ENCODE data around the gene DNER.
"Not testable (repeated sequence)": the region's sequence is repeated elsewhere in the genome, so short reads cannot be mapped to it uniquely, and the experiment has no call there.

Gene DNER

GRCh38 chr2:229634601-229635370 lies 79.6 kb downstream of the DNER start:
- H3K27ac ChIP-seq (ENCODE audit: insufficient read depth, low read length, poor library complexity, severe bottlenecking) = no peak overlapping the region
- no peaks in the 10 kb centered on the region for H3K27me3 ChIP-seq (replicated peaks; ENCODE audit: control insufficient read depth, insufficient read depth, low read length, poor library complexity, severe bottlenecking)
- no peak overlapping the region for H3K4me3 ChIP-seq (ENCODE audit: insufficient read depth, low read depth, low read length, poor library complexity, severe bottlenecking)
- no peaks in the 10 kb centered on the region for H3K4me1 ChIP-seq (ENCODE audit: control insufficient read depth, insufficient read depth, low read length, poor library complexity, severe bottlenecking)
- H3K36me3 ChIP-seq (ENCODE audit: control insufficient read depth, insufficient read depth, low read length) = no peaks in the 10 kb centered on the region
- DNase-seq = no peak
- H3K9me3 ChIP-seq (ENCODE audit: control insufficient read depth, low read length) = no peaks in the 10 kb centered on the region

- no peak overlapping the region for H3K27ac ChIP-seq (ENCODE audit: insufficient read depth, low read length, poor library complexity, severe bottlenecking)
- no peak overlapping the region for H3K4me3 ChIP-seq (ENCODE audit: insufficient read depth, low read depth, low read length, poor library complexity, severe bottlenecking)
- H3K36me3 ChIP-seq (ENCODE audit: control insufficient read depth, insufficient read depth, low read length) = no peaks in the 10 kb centered on the region
- no peaks in the 10 kb centered on the region for H3K4me1 ChIP-seq (ENCODE audit: control insufficient read depth, insufficient read depth, low read length, poor library complexity, severe bottlenecking)
- H3K9me3 ChIP-seq (ENCODE audit: control insufficient read depth, low read length) = no peaks in the 10 kb centered on the region
- no peak for DNase-seq
- H3K27me3 ChIP-seq (replicated peaks; ENCODE audit: control insufficient read depth, insufficient read depth, low read length, poor library complexity, severe bottlenecking) = no peaks in the 10 kb centered on the region
Observed at GRCh38 chr2:229633556-229633955, 80.8 kb downstream of the DNER start.

- H3K27ac ChIP-seq (ENCODE audit: insufficient read depth, low read length, poor library complexity, severe bottlenecking) = no peak overlapping the region
- H3K9me3 ChIP-seq (ENCODE audit: control insufficient read depth, low read length) = no peaks in the 10 kb centered on the region
- no peak for DNase-seq
- no peak overlapping the region for H3K4me3 ChIP-seq (ENCODE audit: insufficient read depth, low read depth, low read length, poor library complexity, severe bottlenecking)
- H3K36me3 ChIP-seq (ENCODE audit: control insufficient read depth, insufficient read depth, low read length) = no peaks in the 10 kb centered on the region
- H3K4me1 ChIP-seq (ENCODE audit: control insufficient read depth, insufficient read depth, low read length, poor library complexity, severe bottlenecking) = no peaks in the 10 kb centered on the region
- H3K27me3 ChIP-seq (replicated peaks; ENCODE audit: control insufficient read depth, insufficient read depth, low read length, poor library complexity, severe bottlenecking) = no peaks in the 10 kb centered on the region
Observed at GRCh38 chr2:229629039-229629438, 85.3 kb downstream of the DNER start.

GRCh38 chr2:229627728-229628127 lies 86.6 kb downstream of the DNER start:
- Histone ChIP-seq H3K27ac (ENCODE audit: insufficient read depth, low read length, poor library complexity, severe bottlenecking) (no peak overlapping the region), H3K9me3 (ENCODE audit: control insufficient read depth, low read length) (no peaks in the 10 kb centered on the region), H3K4me3 (ENCODE audit: insufficient read depth, low read depth, low read length, poor library complexity, severe bottlenecking) (no peak overlapping the region), H3K27me3 (replicated peaks; ENCODE audit: control insufficient read depth, insufficient read depth, low read length, poor library complexity, severe bottlenecking) (no peaks in the 10 kb centered on the region), H3K4me1 (ENCODE audit: control insufficient read depth, insufficient read depth, low read length, poor library complexity, severe bottlenecking) (no peaks in the 10 kb centered on the region), H3K36me3 (ENCODE audit: control insufficient read depth, insufficient read depth, low read length) (no peaks in the 10 kb centered on the region)
- DNase-seq = no peak

- no peaks in the 10 kb centered on the region for H3K27me3 ChIP-seq (replicated peaks; ENCODE audit: control insufficient read depth, insufficient read depth, low read length, poor library complexity, severe bottlenecking)
Observed at GRCh38 chr2:229622495-229623355, 91.6 kb downstream of the DNER start.

GRCh38 chr2:229620759-229621158 lies 93.6 kb downstream of the DNER start:
- Histone ChIP-seq H3K36me3 (ENCODE audit: control insufficient read depth, insufficient read depth, low read length) (no peaks in the 10 kb centered on the region), H3K9me3 (ENCODE audit: control insufficient read depth, low read length) (no peaks in the 10 kb centered on the region), H3K27me3 (replicated peaks; ENCODE audit: control insufficient read depth, insufficient read depth, low read length, poor library complexity, severe bottlenecking) (no peaks in the 10 kb centered on the region), H3K4me3 (ENCODE audit: insufficient read depth, low read depth, low read length, poor library complexity, severe bottlenecking) (no peak overlapping the region), H3K27ac (ENCODE audit: insufficient read depth, low read length, poor library complexity, severe bottlenecking) (no peak overlapping the region), H3K4me1 (ENCODE audit: control insufficient read depth, insufficient read depth, low read length, poor library complexity, severe bottlenecking) (no peaks in the 10 kb centered on the region)
- DNase-seq = no peak

More at GRCh38 chr2:229622495-229623355, 91.6 kb downstream of the DNER start:
- no peak overlapping the region for H3K4me3 ChIP-seq (ENCODE audit: insufficient read depth, low read depth, low read length, poor library complexity, severe bottlenecking)
- no peaks in the 10 kb centered on the region for H3K36me3 ChIP-seq (ENCODE audit: control insufficient read depth, insufficient read depth, low read length)
- H3K4me1 ChIP-seq (ENCODE audit: control insufficient read depth, insufficient read depth, low read length, poor library complexity, severe bottlenecking) = no peaks in the 10 kb centered on the region
- H3K27ac ChIP-seq (ENCODE audit: insufficient read depth, low read length, poor library complexity, severe bottlenecking) = no peak overlapping the region
- no peak for DNase-seq
- H3K9me3 ChIP-seq (ENCODE audit: control insufficient read depth, low read length) = no peaks in the 10 kb centered on the region

- Histone ChIP-seq H3K9me3 (ENCODE audit: control insufficient read depth, low read length) (no peaks in the 10 kb centered on the region), H3K27ac (ENCODE audit: insufficient read depth, low read length, poor library complexity, severe bottlenecking) (no peak overlapping the region), H3K36me3 (ENCODE audit: control insufficient read depth, insufficient read depth, low read length) (no peaks in the 10 kb centered on the region), H3K4me1 (ENCODE audit: control insufficient read depth, insufficient read depth, low read length, poor library complexity, severe bottlenecking) (no peaks in the 10 kb centered on the region), H3K4me3 (ENCODE audit: insufficient read depth, low read depth, low read length, poor library complexity, severe bottlenecking) (no peak overlapping the region), H3K27me3 (replicated peaks; ENCODE audit: control insufficient read depth, insufficient read depth, low read length, poor library complexity, severe bottlenecking) (no peaks in the 10 kb centered on the region)
- DNase-seq = no peak
Observed at GRCh38 chr2:229620289-229620688, 94.1 kb downstream of the DNER start.

GRCh38 chr2:229616433-229616832 lies 97.9 kb downstream of the DNER start:
- no peaks in the 10 kb centered on the region for H3K36me3 ChIP-seq (ENCODE audit: control insufficient read depth, insufficient read depth, low read length)
- H3K27me3 ChIP-seq (replicated peaks; ENCODE audit: control insufficient read depth, insufficient read depth, low read length, poor library complexity, severe bottlenecking) = no peaks in the 10 kb centered on the region
- no peaks in the 10 kb centered on the region for H3K4me1 ChIP-seq (ENCODE audit: control insufficient read depth, insufficient read depth, low read length, poor library complexity, severe bottlenecking)
- no peak overlapping the region for H3K27ac ChIP-seq (ENCODE audit: insufficient read depth, low read length, poor library complexity, severe bottlenecking)
- no peak overlapping the region for H3K4me3 ChIP-seq (ENCODE audit: insufficient read depth, low read depth, low read length, poor library complexity, severe bottlenecking)
- no peak for DNase-seq
- H3K9me3 ChIP-seq (ENCODE audit: control insufficient read depth, low read length) = no peaks in the 10 kb centered on the region

GRCh38 chr2:229614021-229614420 lies 100.3 kb downstream of the DNER start:
- not testable (repeated sequence) for H3K4me3 ChIP-seq (ENCODE audit: insufficient read depth, low read depth, low read length, poor library complexity, severe bottlenecking); H3K9me3 ChIP-seq (ENCODE audit: control insufficient read depth, low read length); H3K36me3 ChIP-seq (ENCODE audit: control insufficient read depth, insufficient read depth, low read length); H3K27ac ChIP-seq (ENCODE audit: insufficient read depth, low read length, poor library complexity, severe bottlenecking); H3K4me1 ChIP-seq (ENCODE audit: control insufficient read depth, insufficient read depth, low read length, poor library complexity, severe bottlenecking); DNase-seq; H3K27me3 ChIP-seq (replicated peaks; ENCODE audit: control insufficient read depth, insufficient read depth, low read length, poor library complexity, severe bottlenecking)

GRCh38 chr2:229612384-229612971 lies 101.9 kb downstream of the DNER start:
- Histone ChIP-seq H3K9me3 (ENCODE audit: control insufficient read depth, low read length) (no peaks in the 10 kb centered on the region), H3K27me3 (replicated peaks; ENCODE audit: control insufficient read depth, insufficient read depth, low read length, poor library complexity, severe bottlenecking) (no peaks in the 10 kb centered on the region), H3K27ac (ENCODE audit: insufficient read depth, low read length, poor library complexity, severe bottlenecking) (no peak overlapping the region), H3K4me3 (ENCODE audit: insufficient read depth, low read depth, low read length, poor library complexity, severe bottlenecking) (no peak overlapping the region), H3K36me3 (ENCODE audit: control insufficient read depth, insufficient read depth, low read length) (no peaks in the 10 kb centered on the region), H3K4me1 (ENCODE audit: control insufficient read depth, insufficient read depth, low read length, poor library complexity, severe bottlenecking) (no peaks in the 10 kb centered on the region)
- no peak for DNase-seq
